MM.1S (cell line): Measurements from ENCODE around the gene SLC8A3.

Source experiments
- CTCF ChIP-seq: fragments of 300-600 bp; sonication (generic); IDR thresholded peaks from 2 replicates; pipeline ENCODE4 v1.5.1; 2016; ENCODE audit warnings: antibody characterized with exemption, low read length, mixed read lengths
- EZH2 ChIP-seq: fragments of 300-600 bp; sonication (generic); optimal IDR thresholded peaks from 2 replicates; pipeline ENCODE3; 2017; ENCODE audit warnings: low read depth, mild to moderate bottlenecking, antibody characterized with exemption, low read length, mixed read lengths

- TF ChIP-seq EZH2 (no peak), CTCF (no peak)
These were observed 65.0 kb downstream of the SLC8A3 start for GRCh38 chr14:70123796-70124195.
